ENCODE results near the gene ANKRD34B.

DNA sequence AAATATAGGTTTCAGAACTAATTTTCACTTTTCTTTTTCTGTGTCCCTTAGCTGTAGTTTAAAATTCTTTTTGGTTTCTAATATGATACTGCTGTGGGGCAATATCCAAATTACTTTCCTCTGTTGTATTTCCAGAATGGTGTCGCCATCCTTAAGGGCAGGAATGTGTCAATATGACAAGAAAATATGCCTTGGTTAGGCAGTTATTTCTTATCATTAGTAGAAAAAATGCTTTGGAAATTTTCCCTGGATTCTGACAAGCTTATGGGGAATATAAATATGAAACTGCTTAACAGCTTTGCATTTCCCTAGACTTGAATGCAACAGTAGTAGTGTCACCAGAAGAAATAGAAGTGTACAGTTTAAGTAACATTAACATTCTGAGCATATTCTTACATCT lies 29.4 kb downstream of the ANKRD34B start:
- no peak for TF ChIP-seq EZH2 (IDR thresholded peaks at IDR 0.05; ENCODE audit: borderline replicate concordance, low read depth, low read length, poor library complexity, severe bottlenecking)
- TF ChIP-seq, protein P1, sequence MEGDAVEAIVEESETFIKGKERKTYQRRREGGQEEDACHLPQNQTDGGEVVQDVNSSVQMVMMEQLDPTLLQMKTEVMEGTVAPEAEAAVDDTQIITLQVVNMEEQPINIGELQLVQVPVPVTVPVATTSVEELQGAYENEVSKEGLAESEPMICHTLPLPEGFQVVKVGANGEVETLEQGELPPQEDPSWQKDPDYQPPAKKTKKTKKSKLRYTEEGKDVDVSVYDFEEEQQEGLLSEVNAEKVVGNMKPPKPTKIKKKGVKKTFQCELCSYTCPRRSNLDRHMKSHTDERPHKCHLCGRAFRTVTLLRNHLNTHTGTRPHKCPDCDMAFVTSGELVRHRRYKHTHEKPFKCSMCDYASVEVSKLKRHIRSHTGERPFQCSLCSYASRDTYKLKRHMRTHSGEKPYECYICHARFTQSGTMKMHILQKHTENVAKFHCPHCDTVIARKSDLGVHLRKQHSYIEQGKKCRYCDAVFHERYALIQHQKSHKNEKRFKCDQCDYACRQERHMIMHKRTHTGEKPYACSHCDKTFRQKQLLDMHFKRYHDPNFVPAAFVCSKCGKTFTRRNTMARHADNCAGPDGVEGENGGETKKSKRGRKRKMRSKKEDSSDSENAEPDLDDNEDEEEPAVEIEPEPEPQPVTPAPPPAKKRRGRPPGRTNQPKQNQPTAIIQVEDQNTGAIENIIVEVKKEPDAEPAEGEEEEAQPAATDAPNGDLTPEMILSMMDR (conservative IDR thresholded peaks at IDR 0.05; ENCODE audit: low read depth, low read length) = no peak

Measured in A673 (cell line).